Activated naive CD4-positive, alpha-beta T cell treated with anti-CD3 and anti-CD28 coated beads, Interleukin-2, amount 50 U/mL, for 24 hours (primary cell): Measurements from ENCODE around the gene DVL1.

Experiments used
- H3K27ac Mint-ChIP-seq: one replicate; pipeline ENCODE4 v1.8.0; 2021; ENCODE audit warnings: mild to moderate bottlenecking, mixed read lengths
- H3K27me3 Mint-ChIP-seq: one replicate; pipeline ENCODE4 v1.8.0; 2021; ENCODE audit warnings: mixed read lengths
- H3K36me3 Mint-ChIP-seq: one replicate; pipeline ENCODE4 v1.8.0; 2021; ENCODE audit warnings: mixed read lengths
- H3K4me1 Mint-ChIP-seq: one replicate; pipeline ENCODE4 v1.8.0; 2021; ENCODE audit warnings: mixed read lengths
- H3K4me3 Mint-ChIP-seq: one replicate; pipeline ENCODE4 v1.8.0; 2021; ENCODE audit warnings: mild to moderate bottlenecking, mixed read lengths
- H3K9me3 Mint-ChIP-seq: one replicate; pipeline ENCODE4 v1.8.0; 2021; ENCODE audit warnings: mixed read lengths

DVL1 gene

DNA sequence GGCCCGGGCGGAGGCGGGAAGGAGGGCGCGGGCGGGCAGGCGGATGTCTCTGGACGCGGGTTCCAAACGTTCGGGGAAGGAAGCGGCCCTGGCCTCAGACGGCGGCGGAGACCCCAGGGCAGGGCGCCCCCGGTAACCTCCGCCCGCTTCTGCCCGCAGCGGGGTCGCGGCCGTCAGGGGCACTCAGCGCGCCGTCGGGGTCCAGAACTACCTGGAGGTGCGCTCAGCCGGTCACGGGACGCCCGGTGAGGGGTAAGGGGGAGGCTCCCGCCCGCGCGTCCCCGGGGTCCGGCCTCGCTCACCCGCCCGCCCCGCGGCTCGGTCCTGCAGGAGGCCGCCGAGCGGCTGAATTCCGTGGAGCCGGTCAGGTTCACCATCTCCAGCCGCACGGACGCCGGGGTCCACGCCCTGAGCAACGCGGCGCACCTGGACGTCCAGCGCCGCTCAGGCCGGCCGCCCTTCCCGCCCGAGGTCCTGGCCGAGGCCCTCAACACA, 40.4 kb downstream of the DVL1 start:
- Mint-ChIP-seq H3K9me3 (no peaks in the 10 kb centered on the region), H3K4me3 (peak overlapping the region; percentile 88), H3K4me1 (peaks cover 15% of the 10 kb centered on the region), H3K27ac (peak overlapping the region; percentile 91), H3K36me3 (peaks cover 2% of the 10 kb centered on the region), H3K27me3 (no peaks in the 10 kb centered on the region)

DNA sequence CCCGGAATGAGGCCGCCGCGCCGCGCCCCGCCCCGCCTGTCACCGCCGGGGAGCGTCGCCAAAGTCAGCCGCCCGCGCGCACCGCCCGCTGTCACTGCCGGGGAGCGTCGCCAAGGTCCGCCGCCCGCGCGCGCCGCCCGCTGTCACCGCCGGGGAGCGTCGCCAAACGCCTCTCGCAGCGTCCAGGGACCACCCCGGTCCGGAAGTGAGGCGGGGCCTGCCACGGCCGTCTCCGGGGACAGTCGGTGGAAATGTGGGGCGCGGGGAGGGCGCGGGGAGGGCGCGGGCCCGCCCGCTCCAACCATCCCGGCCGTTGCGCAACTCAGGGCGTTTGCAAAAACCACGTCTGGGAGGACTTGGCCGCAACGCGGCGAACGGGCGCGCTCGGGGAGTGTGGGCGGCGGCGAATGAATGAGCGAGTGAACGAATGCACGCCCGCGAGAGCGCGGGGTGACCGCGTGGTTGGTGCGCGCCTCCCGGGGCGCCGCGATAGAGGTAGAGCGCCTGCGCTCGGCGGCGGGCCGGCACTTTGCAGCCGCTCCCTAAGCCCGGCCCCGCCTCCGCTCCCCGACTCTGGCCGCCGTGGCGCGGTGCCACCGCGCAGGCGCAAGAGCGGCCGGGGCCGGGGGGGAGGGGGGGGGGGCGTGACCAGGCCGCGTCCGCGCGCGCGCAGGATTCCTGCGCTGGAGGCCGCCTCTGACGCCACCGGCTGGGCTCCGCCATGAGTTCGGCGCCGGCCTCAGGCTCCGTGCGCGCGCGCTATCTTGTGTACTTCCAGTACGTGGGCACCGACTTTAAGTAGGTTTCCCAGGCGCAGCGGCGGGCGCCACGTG, 41.1 kb downstream of the DVL1 start, which contains the start of the genes ACAP3 and PUSL1:
Gene ACAP3, minus strand, starts transcription at position 8 of the 833 bp plus-strand sequence. CDS start 115 bp downstream, outside the sequence.
Gene PUSL1, plus strand, starts transcription at position 675 of the 833 bp plus-strand sequence. Its CDS starts 47 bp downstream, at position 722.
- H3K9me3 Mint-ChIP-seq, result no peaks in the 10 kb centered on the region
- H3K4me3 Mint-ChIP-seq, result peak within 1 kb of the TSS; percentile 88
- H3K27ac Mint-ChIP-seq, result peak within 1 kb of the TSS; percentile 91
- H3K36me3 Mint-ChIP-seq, result no peaks in the 10 kb centered on the region
- no peaks in the 10 kb centered on the region for H3K27me3 Mint-ChIP-seq
- peaks cover 15% of the 10 kb centered on the region for H3K4me1 Mint-ChIP-seq

DNA sequence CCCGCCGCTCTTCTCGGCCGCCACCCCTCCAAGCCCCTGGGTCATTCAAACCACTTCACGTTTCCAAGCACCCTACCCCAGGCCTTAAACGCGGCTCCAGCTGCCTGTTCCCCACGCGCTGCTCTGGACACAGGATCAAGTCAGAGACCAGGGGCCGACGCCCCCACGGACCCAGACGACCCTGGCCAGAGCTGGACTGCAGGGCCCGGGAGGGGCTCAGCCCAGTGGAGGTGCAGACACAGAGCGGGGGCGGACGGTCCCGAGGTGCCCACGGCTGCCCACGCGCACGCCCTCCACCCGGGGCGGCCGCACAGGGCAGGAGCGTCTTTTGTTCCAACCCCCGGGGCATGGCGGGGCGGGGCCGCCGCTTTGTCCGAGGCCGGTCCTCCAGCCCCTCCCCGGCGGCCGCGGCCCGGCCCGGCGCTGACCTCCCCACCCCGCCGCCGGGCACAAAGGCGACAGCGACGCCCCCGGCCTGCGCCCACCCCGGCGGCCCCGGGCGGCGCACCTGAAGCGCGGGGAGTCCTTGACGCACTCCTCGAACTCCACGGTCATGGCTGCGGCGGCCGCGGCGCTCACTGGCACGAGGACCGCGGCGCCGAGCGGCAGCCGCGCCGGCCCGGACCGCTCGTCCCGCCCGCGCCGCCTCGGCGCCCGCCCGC, 41.8 kb downstream of the DVL1 start:
- H3K27ac Mint-ChIP-seq, result peak overlapping the region; percentile 83
- peak overlapping the region; percentile 88 for H3K4me3 Mint-ChIP-seq
- no peaks in the 10 kb centered on the region for H3K9me3 Mint-ChIP-seq
- H3K27me3 Mint-ChIP-seq, result no peaks in the 10 kb centered on the region
- H3K36me3 Mint-ChIP-seq, result no peaks in the 10 kb centered on the region
- H3K4me1 Mint-ChIP-seq, result peaks cover 15% of the 10 kb centered on the region

DNA sequence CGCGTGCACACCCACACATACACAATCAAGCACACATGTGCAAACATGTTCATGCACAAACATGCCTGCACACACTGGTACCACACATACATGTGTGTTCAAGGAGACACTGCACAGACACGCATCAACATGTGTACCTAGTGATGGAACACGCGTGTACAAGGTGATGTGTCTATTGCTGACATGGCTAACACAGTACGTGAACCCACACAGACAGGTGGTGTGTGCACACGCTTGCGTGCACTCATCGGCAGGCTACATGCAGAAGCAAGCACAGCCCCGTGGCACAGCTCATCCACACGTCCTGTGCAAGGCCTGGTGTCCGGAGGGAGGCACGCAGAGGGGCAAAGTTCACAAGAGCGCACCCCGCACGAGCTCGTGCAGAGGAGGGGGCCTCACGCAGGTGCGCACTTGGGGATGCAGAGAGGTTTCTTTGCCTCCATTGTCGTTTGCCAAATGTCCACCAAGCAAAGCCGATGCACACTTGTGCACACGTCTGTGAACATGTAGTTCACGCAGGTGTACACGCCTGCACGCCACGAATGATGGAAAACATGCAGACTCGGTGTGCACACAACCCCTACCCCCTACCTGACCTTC, 42.5 kb downstream of the DVL1 start:
- peak overlapping the region; percentile 83 for H3K27ac Mint-ChIP-seq

DNA sequence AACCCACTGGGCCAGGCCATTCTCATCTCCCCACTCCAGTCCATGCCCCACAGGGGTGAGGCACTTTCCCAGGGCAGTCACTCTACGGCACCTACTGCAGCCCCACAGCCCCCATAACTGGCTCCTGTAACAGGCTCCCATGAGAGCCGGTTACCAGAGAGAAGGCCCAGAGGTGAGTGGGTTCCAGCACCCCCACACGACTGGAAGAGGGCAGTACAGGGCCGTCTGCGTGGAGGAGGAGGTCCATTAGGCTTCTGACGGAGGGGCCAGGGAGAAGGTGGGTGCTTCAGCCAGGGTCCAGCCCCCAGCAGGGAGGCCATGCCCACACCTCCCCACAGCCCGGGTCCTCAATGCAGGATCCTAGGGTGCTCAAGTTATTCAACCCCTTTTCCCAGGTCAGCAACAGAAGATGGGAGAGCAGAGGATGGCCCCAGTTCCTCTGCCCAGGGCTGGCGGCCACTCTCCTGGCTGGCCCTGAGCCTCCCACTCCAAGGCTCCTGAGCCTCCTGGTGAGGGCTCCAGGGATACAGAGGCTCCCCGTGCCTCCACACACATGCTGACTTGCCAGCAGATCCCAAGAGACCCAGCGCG, 43.1 kb downstream of the DVL1 start:
- no peaks in the 10 kb centered on the region for H3K36me3 Mint-ChIP-seq
- peak overlapping the region; percentile 88 for H3K4me3 Mint-ChIP-seq
- peaks cover 15% of the 10 kb centered on the region for H3K4me1 Mint-ChIP-seq
- no peaks in the 10 kb centered on the region for H3K27me3 Mint-ChIP-seq
- no peaks in the 10 kb centered on the region for H3K9me3 Mint-ChIP-seq
- peak overlapping the region; percentile 83 for H3K27ac Mint-ChIP-seq

More for the DNA sequence above, 42.5 kb downstream of the DVL1 start:
- no peaks in the 10 kb centered on the region for H3K27me3 Mint-ChIP-seq
- no peaks in the 10 kb centered on the region for H3K9me3 Mint-ChIP-seq
- peaks cover 15% of the 10 kb centered on the region for H3K4me1 Mint-ChIP-seq
- no peaks in the 10 kb centered on the region for H3K36me3 Mint-ChIP-seq
- H3K4me3 Mint-ChIP-seq, result peak overlapping the region; percentile 88

DNA sequence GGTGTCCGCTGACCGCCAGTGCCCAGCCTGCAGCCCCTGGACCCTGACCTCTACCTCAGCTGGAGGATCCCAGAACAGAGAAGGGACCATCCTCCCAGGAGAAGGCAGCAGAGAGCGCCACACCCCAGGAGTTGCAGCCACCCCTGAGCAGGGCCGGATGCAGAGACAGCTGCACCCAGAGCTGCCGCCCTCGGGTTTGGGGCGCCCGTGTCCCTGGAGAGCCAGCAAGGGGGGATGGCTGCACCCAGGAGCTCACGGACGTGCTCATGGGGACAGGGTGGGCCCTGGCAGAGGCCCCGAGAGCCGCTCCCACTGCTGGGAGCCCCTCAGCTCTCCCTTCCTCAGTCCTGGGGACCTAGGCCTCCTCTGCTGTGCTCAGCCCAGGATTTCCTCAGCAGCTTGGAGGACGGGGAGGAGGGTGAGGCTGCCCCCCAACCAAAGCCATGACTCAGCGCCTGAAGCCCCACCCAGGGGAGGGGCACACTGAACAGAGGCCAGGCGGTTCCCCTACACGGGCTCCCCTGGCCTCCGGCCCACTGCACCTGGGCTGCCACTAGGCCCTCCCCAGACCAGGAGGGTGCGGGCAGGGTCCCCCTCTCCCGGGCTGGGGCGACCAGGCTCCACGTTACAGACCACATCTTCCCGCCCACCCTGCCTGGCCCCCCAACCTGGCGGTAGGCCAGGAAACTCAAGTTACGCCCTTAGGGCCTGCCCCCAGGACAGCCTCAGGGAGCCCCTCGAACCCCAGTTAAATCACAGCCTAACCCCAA, 43.7 kb downstream of the DVL1 start:
- H3K27ac Mint-ChIP-seq, result peak overlapping the region; percentile 17
- H3K4me3 Mint-ChIP-seq, result peak overlapping the region; percentile 88
- no peaks in the 10 kb centered on the region for H3K27me3 Mint-ChIP-seq
- no peaks in the 10 kb centered on the region for H3K36me3 Mint-ChIP-seq
- no peaks in the 10 kb centered on the region for H3K9me3 Mint-ChIP-seq
- peaks cover 15% of the 10 kb centered on the region for H3K4me1 Mint-ChIP-seq

DNA sequence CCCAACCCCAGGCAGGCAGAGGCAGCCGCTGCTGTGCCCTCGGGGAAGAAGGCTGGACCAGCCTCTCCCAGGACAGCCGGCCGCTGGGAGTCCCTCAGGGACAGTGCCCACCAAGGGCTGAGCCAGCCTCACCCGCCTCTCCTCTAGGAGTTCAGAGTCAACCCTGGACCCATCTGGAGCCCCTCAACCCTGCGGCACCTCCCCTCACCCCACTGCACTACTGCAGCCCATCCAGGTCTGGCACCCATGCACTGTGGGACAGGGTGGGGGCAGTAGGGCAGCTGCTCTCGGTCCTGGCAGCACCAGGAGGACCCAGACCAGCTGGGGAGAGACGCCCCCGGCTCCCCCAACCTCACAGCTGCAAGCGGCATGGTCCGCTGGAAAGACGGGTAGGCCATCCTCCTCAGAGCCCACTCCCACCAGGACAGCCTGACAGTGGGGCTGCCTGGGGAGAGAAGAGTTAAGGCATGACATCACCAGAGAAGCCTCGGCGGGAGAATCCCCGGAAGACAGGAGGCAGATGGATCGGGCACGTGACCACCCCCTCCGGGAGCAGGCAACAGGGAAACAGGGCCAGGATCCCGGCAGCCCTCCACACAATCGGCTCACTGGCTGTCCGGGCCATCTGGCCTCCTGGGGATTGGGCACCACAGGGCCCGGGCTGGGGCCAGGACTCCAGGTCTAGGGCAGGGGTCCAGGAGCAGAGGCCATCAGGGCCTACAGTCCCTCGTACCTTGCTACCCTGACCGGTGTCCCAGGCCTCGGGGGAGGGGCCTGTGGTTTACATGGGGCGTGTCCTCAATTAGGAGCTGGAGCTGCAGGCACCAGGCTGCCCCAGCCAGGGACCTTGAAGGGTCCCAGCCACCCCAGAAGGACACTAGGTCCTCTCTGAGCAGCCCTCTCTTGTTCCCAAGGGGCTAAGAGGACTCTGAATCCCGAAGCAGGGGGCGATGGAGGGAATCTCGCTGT, 44.6 kb downstream of the DVL1 start:
- H3K27me3 Mint-ChIP-seq, result no peaks in the 10 kb centered on the region
- H3K27ac Mint-ChIP-seq, result no peak overlapping the region
- H3K36me3 Mint-ChIP-seq, result no peaks in the 10 kb centered on the region
- H3K4me1 Mint-ChIP-seq, result peaks cover 15% of the 10 kb centered on the region
- no peaks in the 10 kb centered on the region for H3K9me3 Mint-ChIP-seq
- H3K4me3 Mint-ChIP-seq, result peak overlapping the region; percentile 88

DNA sequence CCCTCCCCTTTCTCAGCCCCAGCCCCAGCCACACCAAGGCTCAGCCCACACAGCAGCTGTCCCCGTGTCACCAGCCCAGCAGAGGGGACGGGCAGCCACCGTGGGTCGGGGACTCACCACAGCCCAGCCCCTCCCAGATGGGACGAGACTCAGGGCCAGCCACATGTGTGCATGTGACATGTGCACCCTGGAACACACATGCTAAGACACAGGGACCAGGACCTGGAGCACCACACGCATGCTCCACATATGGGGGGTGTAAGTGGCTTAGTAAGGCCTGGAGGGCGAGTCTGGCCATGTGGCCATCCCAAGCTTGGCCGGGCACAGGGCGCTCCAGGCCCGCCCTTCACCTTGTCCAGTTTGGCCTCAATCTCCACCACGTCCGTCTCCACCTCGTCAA, 45.5 kb downstream of the DVL1 start:
- peaks cover 15% of the 10 kb centered on the region for H3K4me1 Mint-ChIP-seq
- H3K9me3 Mint-ChIP-seq, result no peaks in the 10 kb centered on the region
- H3K36me3 Mint-ChIP-seq, result no peaks in the 10 kb centered on the region
- H3K27me3 Mint-ChIP-seq, result no peaks in the 10 kb centered on the region
- no peak overlapping the region for H3K27ac Mint-ChIP-seq
- H3K4me3 Mint-ChIP-seq, result no peak overlapping the region

DNA sequence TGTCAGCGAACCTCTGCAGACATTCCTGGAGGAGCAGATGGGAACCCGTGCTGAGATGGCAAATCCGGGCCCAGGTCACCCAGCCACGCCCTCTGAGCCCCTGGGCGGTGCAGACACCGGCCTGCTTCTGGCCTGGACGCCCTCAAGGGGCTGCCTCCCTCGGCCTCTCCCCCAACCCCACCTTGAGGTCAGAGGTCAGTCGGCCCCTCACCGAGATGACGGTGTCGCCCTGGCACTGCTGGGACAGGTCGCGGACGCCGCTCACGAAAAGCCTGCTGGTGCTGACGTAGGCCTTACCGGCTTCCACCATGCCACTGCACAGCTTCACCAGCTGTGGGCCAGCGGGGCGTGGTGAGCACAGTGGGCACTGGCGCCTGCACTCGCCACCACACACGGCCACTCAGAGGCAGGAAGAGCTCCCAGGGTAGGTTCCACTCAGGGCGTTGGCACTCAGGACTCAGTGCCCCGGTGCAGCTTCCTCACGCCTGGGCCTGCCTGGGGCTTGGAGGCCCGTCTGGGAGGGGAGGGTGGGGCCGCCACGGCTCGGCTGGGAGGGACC, 46.2 kb downstream of the DVL1 start:
- H3K4me1 Mint-ChIP-seq, result peaks cover 15% of the 10 kb centered on the region
- no peak overlapping the region for H3K4me3 Mint-ChIP-seq
- no peaks in the 10 kb centered on the region for H3K9me3 Mint-ChIP-seq
- no peak overlapping the region for H3K27ac Mint-ChIP-seq
- H3K36me3 Mint-ChIP-seq, result no peaks in the 10 kb centered on the region
- no peaks in the 10 kb centered on the region for H3K27me3 Mint-ChIP-seq

DNA sequence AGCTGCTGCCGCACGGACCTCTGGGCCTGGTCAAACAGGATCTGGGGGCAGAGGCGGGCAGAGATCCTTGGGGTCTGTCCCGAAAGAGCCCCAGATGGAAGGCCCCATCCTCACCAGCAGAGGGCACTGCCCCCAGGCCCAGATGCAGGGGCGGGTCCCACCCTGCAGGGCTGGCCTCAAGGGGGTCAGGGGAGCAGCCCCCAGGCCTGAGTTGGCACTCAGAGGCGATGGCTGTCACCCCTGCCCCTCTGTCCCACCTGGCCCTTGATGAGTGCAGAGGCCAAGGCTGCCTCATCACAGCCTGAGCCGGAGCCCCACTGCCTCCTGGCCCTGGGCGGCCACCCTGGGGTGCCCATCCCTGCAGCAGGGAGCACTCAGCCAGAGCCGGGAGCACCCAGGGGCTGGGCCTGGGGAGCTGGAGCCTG, 47.2 kb downstream of the DVL1 start:
- H3K27ac Mint-ChIP-seq, result no peak overlapping the region
- H3K9me3 Mint-ChIP-seq, result no peaks in the 10 kb centered on the region
- H3K36me3 Mint-ChIP-seq, result no peaks in the 10 kb centered on the region
- peaks cover 13% of the 10 kb centered on the region for H3K4me1 Mint-ChIP-seq
- H3K27me3 Mint-ChIP-seq, result no peaks in the 10 kb centered on the region
- no peak overlapping the region for H3K4me3 Mint-ChIP-seq

DNA sequence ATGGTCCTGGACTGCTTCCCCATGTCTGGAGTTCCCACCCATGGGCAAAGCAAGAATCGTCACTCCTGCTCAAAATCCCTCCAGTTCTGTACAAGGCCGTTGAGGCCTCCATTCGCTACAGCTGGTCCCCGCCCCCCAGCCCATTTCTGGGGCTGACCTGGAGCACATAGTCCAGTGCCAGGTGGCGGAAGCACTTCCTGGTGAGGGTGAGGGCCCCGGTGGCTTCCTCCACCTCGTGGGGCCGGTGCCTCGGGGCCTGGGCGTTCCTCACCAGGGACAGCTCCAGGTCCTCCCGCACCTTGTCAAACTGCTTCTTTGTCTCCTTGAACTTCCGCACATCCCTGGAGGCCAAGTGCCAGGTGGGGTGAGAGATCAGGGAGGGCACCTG, 48.9 kb downstream of the DVL1 start:
- Mint-ChIP-seq H3K9me3 (no peaks in the 10 kb centered on the region), H3K27ac (no peak overlapping the region), H3K36me3 (no peaks in the 10 kb centered on the region), H3K27me3 (no peaks in the 10 kb centered on the region), H3K4me3 (no peak overlapping the region), H3K4me1 (no peaks in the 10 kb centered on the region)

DNA sequence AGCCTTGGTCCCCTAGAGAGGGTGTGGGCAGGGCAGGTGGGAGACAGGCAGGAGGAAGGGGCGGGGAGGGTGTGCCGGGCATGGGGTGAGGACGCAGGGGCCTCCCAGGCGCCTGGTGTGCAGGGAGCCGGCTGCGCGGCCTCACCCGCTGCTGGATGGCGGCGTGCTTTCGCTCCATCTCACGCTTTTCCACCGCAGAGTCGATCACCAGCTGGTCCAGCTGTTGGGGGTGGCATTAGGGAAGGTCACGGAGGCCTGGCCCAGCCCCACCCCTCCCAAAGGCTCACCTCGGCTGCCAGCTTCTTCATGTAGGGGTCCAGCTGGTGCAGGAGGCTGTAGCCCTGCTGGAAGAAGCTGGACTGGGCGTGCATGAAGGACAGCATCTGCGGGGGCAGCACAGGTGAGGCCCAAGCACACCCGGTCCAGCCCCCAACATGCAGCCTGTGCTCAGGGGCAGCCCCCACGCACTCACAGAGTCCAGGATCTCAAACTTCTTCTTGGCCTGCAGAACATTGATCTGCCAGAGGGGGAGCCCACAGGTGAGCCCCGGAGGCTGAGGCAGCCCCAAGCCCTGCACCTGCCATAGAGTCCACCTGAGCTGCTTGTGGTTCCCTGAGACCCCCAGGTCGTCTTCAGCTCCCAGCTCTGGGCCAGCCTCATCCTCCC, 49.4 kb downstream of the DVL1 start:
- H3K36me3 Mint-ChIP-seq, result no peaks in the 10 kb centered on the region
- no peaks in the 10 kb centered on the region for H3K9me3 Mint-ChIP-seq
- H3K27ac Mint-ChIP-seq, result no peak overlapping the region
- H3K4me1 Mint-ChIP-seq, result no peaks in the 10 kb centered on the region
- no peaks in the 10 kb centered on the region for H3K27me3 Mint-ChIP-seq
- H3K4me3 Mint-ChIP-seq, result no peak overlapping the region

DNA sequence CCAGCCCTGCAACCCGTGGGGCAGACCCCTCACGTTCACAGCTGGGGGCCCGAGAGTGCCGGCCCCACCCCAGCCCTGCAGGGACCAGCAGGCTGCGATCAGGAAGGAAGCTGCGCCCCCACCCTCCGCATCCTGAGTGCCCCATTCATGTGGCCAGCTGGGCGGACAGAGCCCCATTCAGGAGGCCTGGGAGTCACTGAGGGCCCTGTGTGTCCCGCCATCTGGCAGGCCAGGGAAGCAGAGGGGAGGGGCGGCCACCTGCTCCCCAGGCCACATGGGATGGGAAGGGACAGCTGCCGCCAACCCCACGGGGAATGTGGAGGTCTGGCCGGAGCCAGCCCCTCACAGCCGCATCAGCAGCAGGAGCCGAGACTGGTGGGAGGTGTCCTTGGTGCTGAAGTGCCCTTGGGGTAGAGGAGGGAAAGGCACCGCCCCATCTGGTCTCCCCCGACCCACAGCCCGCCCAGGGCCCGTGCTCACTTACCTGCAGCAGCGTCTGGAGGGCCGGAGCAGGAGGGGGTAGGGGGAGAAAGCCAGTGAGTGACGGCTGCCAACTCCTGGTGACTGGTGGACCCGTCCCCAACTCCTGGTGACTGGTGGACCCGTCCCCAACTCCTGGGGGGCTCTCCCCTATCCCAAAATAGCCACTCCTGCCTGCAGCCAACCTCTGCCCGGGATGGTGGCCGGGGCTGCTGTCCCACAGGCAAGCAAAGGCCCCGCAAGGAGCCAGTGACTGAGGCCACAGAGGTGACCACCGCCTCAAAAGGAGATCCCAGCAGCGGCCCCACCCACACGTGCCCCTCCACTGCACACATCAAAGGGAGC, 50.1 kb downstream of the DVL1 start:
- H3K9me3 Mint-ChIP-seq, result no peaks in the 10 kb centered on the region
- no peaks in the 10 kb centered on the region for H3K27me3 Mint-ChIP-seq
- no peak overlapping the region for H3K4me3 Mint-ChIP-seq
- no peaks in the 10 kb centered on the region for H3K4me1 Mint-ChIP-seq
- no peak overlapping the region for H3K27ac Mint-ChIP-seq
- H3K36me3 Mint-ChIP-seq, result no peaks in the 10 kb centered on the region
